ENCODE data around the gene MDP1. TPM values are rescaled to one million over a fixed set of nuclear protein-coding genes. Genes with fewer than 3 reads are reported as not detected.
A peak's percentile ranks its signal among the peaks of the same experiment; 100 is the strongest.

Gene MDP1
- total RNA-seq, 1 experiment from 2014 or later: 18.8 TPM

DNA sequence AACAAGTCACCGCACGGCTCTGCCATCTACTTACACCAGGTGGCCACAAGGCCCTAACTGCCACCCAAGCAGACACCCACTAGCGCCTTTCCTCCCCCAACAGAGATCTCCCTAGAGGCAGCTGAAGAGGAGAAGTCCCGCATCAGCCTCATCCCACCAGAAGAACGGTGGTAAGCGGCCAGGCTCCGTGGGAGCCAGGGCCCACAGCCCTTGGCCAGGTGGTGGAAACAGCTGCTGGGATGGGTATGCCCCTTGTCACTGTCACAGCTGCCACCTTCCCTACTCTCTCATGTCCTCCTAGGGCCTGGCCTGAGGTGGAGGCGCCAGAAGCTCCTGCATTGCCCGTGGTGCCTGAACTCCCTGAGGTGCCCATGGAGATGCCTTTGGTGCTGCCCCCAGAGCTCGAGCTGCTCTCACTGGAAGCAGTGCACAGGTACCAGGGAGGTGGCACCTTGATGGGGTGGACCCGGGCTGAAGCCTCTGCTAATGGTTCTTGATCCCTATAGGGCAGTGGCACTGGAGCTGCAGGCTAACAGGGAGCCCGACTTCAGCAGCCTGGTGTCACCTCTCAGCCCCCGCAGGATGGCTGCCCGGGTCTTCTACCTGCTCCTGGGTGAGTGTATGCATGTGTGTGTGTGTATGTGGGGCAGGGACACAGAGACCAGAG, 36.4 kb downstream of the MDP1 start:
- no peak for DNase-seq
- TF ChIP-seq, protein P1, sequence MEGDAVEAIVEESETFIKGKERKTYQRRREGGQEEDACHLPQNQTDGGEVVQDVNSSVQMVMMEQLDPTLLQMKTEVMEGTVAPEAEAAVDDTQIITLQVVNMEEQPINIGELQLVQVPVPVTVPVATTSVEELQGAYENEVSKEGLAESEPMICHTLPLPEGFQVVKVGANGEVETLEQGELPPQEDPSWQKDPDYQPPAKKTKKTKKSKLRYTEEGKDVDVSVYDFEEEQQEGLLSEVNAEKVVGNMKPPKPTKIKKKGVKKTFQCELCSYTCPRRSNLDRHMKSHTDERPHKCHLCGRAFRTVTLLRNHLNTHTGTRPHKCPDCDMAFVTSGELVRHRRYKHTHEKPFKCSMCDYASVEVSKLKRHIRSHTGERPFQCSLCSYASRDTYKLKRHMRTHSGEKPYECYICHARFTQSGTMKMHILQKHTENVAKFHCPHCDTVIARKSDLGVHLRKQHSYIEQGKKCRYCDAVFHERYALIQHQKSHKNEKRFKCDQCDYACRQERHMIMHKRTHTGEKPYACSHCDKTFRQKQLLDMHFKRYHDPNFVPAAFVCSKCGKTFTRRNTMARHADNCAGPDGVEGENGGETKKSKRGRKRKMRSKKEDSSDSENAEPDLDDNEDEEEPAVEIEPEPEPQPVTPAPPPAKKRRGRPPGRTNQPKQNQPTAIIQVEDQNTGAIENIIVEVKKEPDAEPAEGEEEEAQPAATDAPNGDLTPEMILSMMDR (conservative IDR thresholded peaks at IDR 0.05): no peak
- Histone ChIP-seq H3K14ac (ENCODE audit: insufficient read depth, low read length) (no peak overlapping the region), H3K4me1 (ENCODE audit: insufficient read depth, low read length) (no peaks in the 10 kb centered on the region), H4K20me1 (ENCODE audit: control insufficient read depth, insufficient read depth, insufficient read length) (no peaks in the 10 kb centered on the region), H3K27ac (ENCODE audit: insufficient read length, low read depth, low read length) (no peak overlapping the region), H3K4me2 (ENCODE audit: insufficient read depth, insufficient read length, low read length) (no peak overlapping the region), H2BK12ac (ENCODE audit: insufficient read length, low read depth, low read length) (no peak overlapping the region), H3K27me3 (ENCODE audit: insufficient read depth, low read length) (no peaks in the 10 kb centered on the region), H3K56ac (ENCODE audit: insufficient read length, low read depth, low read length) (no peak overlapping the region), H3K23me2 (ENCODE audit: insufficient read length, low read depth, low read length, poor library complexity, severe bottlenecking) (no peaks in the 10 kb centered on the region), H4K8ac (replicated peaks; ENCODE audit: insufficient read length, low read depth, low read length) (no peak overlapping the region), H3K79me2 (ENCODE audit: insufficient read depth, low read length) (no peaks in the 10 kb centered on the region), H3K4ac (ENCODE audit: low read depth, low read length) (no peak overlapping the region), H2AFZ (ENCODE audit: low read length) (no peak overlapping the region), H3K9me3 (ENCODE audit: control insufficient read depth, low read depth, low read length) (no peaks in the 10 kb centered on the region), H4K91ac (ENCODE audit: insufficient read length, low read depth, low read length) (no peak overlapping the region), H3K9ac (ENCODE audit: extremely low read depth, insufficient read length, low read length) (no peak overlapping the region), H4K5ac (ENCODE audit: insufficient read length, low read depth, low read length) (no peak overlapping the region), H2BK20ac (ENCODE audit: low read depth, low read length, poor library complexity, severe bottlenecking) (no peak overlapping the region), H3K79me1 (ENCODE audit: insufficient read depth, low read depth, low read length, poor library complexity, severe bottlenecking) (no peaks in the 10 kb centered on the region), H3K23ac (ENCODE audit: insufficient read length, low read depth, low read length) (no peak overlapping the region), H2BK5ac (ENCODE audit: insufficient read length, low read length) (no peak overlapping the region), H2BK15ac (ENCODE audit: low read depth, low read length) (no peak overlapping the region), H3K18ac (ENCODE audit: insufficient read length, low read depth, low read length) (no peak overlapping the region), H2AK5ac (ENCODE audit: insufficient read length, low read length) (no peak overlapping the region), H3T11ph (ENCODE audit: low read length) (no peak overlapping the region), H2BK120ac (ENCODE audit: low read depth, low read length, poor library complexity, severe bottlenecking) (no peak overlapping the region)
- H3K9me3 Mint-ChIP-seq: no peaks in the 10 kb centered on the region
- H3K4me1 Mint-ChIP-seq: no peaks in the 10 kb centered on the region
- no peaks in the 10 kb centered on the region; the same call in 1 of the 2 replicates for H3K27me3 Mint-ChIP-seq (ENCODE audit: low read depth)
- H3K27ac Mint-ChIP-seq: peak overlapping the region in 2 of 3 experiments; percentile 12 to 79; a peak in 3 of 7 replicates
- peaks cover 34 to 80% (median 64%) of the 10 kb centered on the region in 3 experiments for H3K36me3 Mint-ChIP-seq (ENCODE audit: insufficient read depth in 1 of 3, low read depth in 3 of 3)
- H3K4me3 Mint-ChIP-seq: no peak overlapping the region
- WGBS (ENCODE audit: extremely low coverage, insufficient read length, low lambda C conversion rate): no CpG with 5 or more reads among the region's 14 CpGs
